Hematopoietic multipotent progenitor cell treated with erythropoietin and hydrocortisone succinate and interleukin-3 and kit ligand, for 6 days (in vitro differentiated cells): ENCODE data around the gene WDR27.
"Not testable (repeated sequence)": the region's sequence is repeated elsewhere in the genome, so short reads cannot be mapped to it uniquely, and the experiment has no call there.

Experiments used
- DNase-seq: peaks from one replicate; pipeline ENCODE4 v3.0.0-alpha.2; 2015

WDR27 gene

GRCh38 chr6:169466256-169466655, 235.6 kb downstream of the WDR27 start:
- DNase-seq: not testable (repeated sequence)

- DNase-seq: no peak
These were observed 244.1 kb downstream of the WDR27 start for GRCh38 chr6:169457762-169458161.

GRCh38 chr6:169456840-169457239, 245.0 kb downstream of the WDR27 start:
- no peak for DNase-seq

GRCh38 chr6:169455470-169455869, 246.4 kb downstream of the WDR27 start:
- no peak for DNase-seq

- DNase-seq: no peak
These were observed 247.0 kb downstream of the WDR27 start for GRCh38 chr6:169454872-169455204.

- no peak for DNase-seq
These were observed 247.5 kb downstream of the WDR27 start for GRCh38 chr6:169454204-169454871.

GRCh38 chr6:169452869-169453620, 248.8 kb downstream of the WDR27 start:
- no peak for DNase-seq

- DNase-seq: no peak
These were observed 249.5 kb downstream of the WDR27 start for GRCh38 chr6:169452117-169452868.

GRCh38 chr6:169451065-169451838, 250.6 kb downstream of the WDR27 start:
- DNase-seq: no peak

- no peak for DNase-seq
These were observed 251.7 kb downstream of the WDR27 start for GRCh38 chr6:169450097-169450496.

- no peak for DNase-seq
These were observed 252.6 kb downstream of the WDR27 start for GRCh38 chr6:169449221-169449620.

GRCh38 chr6:169445661-169446581, 255.9 kb downstream of the WDR27 start:
- DNase-seq: no peak

GRCh38 chr6:169445227-169445626, 256.6 kb downstream of the WDR27 start:
- DNase-seq: no peak

GRCh38 chr6:169441292-169441691, 260.5 kb downstream of the WDR27 start:
- no peak for DNase-seq

- DNase-seq: no peak
These were observed 262.1 kb downstream of the WDR27 start for GRCh38 chr6:169439710-169440109.

- DNase-seq: not testable (repeated sequence)
These were observed 267.3 kb downstream of the WDR27 start for GRCh38 chr6:169434554-169434953.

GRCh38 chr6:169429001-169429400, 272.8 kb downstream of the WDR27 start:
- no peak for DNase-seq

- no peak for DNase-seq
These were observed 273.3 kb downstream of the WDR27 start for GRCh38 chr6:169428532-169428931.

GRCh38 chr6:169427856-169428255, 274.0 kb downstream of the WDR27 start:
- DNase-seq: no peak

- no peak for DNase-seq
These were observed 275.2 kb downstream of the WDR27 start for GRCh38 chr6:169426611-169427010.

- DNase-seq: no peak
These were observed 276.0 kb downstream of the WDR27 start for GRCh38 chr6:169425628-169426370.
